MM.1S (cell line): ENCODE results near the gene TOR3A.

Source experiments
- CTCF ChIP-seq: fragments of 300-600 bp; sonication (generic); IDR thresholded peaks from 2 replicates; pipeline ENCODE4 v1.5.1; 2016; ENCODE audit warnings: antibody characterized with exemption, low read length, mixed read lengths
- EZH2 ChIP-seq: fragments of 300-600 bp; sonication (generic); optimal IDR thresholded peaks from 2 replicates; pipeline ENCODE3; 2017; ENCODE audit warnings: low read depth, mild to moderate bottlenecking, antibody characterized with exemption, low read length, mixed read lengths

GRCh38 chr1:179092896-179093461, 11.1 kb downstream of the TOR3A start:
- TF ChIP-seq CTCF = no peak
- TF ChIP-seq EZH2 = no peak
